ENCODE data around the gene LETM1.

Gene LETM1

GRCh38 chr4:1856071-1856942 is at the start of gene LETM1:
LETM1 (minus strand) TSS chr4:1856156; CDS start chr4:1855950, 206 bp downstream.
- DNase-seq (ENCODE audit: low spot score) = peak; percentile 87

GRCh38 chr4:1904042-1904441 is 48.1 kb upstream of the LETM1 start:
- no peak for DNase-seq (ENCODE audit: low spot score)

- DNase-seq (ENCODE audit: low spot score) = no peak
Observed at GRCh38 chr4:1903035-1903434, 47.1 kb upstream of the LETM1 start.

- no peak for DNase-seq (ENCODE audit: low spot score)
Observed at GRCh38 chr4:1902243-1902642, 46.3 kb upstream of the LETM1 start.

GRCh38 chr4:1901127-1901526 is 45.2 kb upstream of the LETM1 start:
- no peak for DNase-seq (ENCODE audit: low spot score)

GRCh38 chr4:1900624-1901023 is 44.7 kb upstream of the LETM1 start:
- DNase-seq (ENCODE audit: low spot score) = no peak

GRCh38 chr4:1900087-1900433 is 44.1 kb upstream of the LETM1 start:
- DNase-seq (ENCODE audit: low spot score) = no peak

GRCh38 chr4:1899149-1900086 is 43.5 kb upstream of the LETM1 start:
- DNase-seq (ENCODE audit: low spot score) = peak; percentile 82

- DNase-seq (ENCODE audit: low spot score) = no peak
Observed at GRCh38 chr4:1898681-1899080, 42.7 kb upstream of the LETM1 start.

GRCh38 chr4:1898007-1898406 is 42.1 kb upstream of the LETM1 start:
- no peak for DNase-seq (ENCODE audit: low spot score)

GRCh38 chr4:1896658-1896991 is 40.7 kb upstream of the LETM1 start:
- DNase-seq (ENCODE audit: low spot score) = no peak

- DNase-seq (ENCODE audit: low spot score) = no peak
Observed at GRCh38 chr4:1895971-1896657, 40.2 kb upstream of the LETM1 start.

- DNase-seq (ENCODE audit: low spot score) = no peak
Observed at GRCh38 chr4:1890979-1891570, 35.1 kb upstream of the LETM1 start.

- no peak for DNase-seq (ENCODE audit: low spot score)
Observed at GRCh38 chr4:1887052-1887451, 31.1 kb upstream of the LETM1 start.

GRCh38 chr4:1885414-1885813 is 29.5 kb upstream of the LETM1 start:
- DNase-seq (ENCODE audit: low spot score) = no peak

- peak; percentile 10 for DNase-seq (ENCODE audit: low spot score)
Observed at GRCh38 chr4:1883583-1883982, 27.6 kb upstream of the LETM1 start.

- peak; percentile 51 for DNase-seq (ENCODE audit: low spot score)
Observed at GRCh38 chr4:1882850-1883271, 26.9 kb upstream of the LETM1 start.

- DNase-seq (ENCODE audit: low spot score) = peak; percentile 3
Observed at GRCh38 chr4:1880332-1880731, 24.4 kb upstream of the LETM1 start.

GRCh38 chr4:1879485-1879884 is 23.5 kb upstream of the LETM1 start:
- no peak for DNase-seq (ENCODE audit: low spot score)

- DNase-seq (ENCODE audit: low spot score) = no peak
Observed at GRCh38 chr4:1874201-1874600, 18.2 kb upstream of the LETM1 start.

GRCh38 chr4:1873776-1874175 is 17.8 kb upstream of the LETM1 start:
- no peak for DNase-seq (ENCODE audit: low spot score)

- DNase-seq (ENCODE audit: low spot score) = no peak
Observed at GRCh38 chr4:1873291-1873690, 17.3 kb upstream of the LETM1 start.

Data from hematopoietic multipotent progenitor cell treated with erythropoietin and hydrocortisone succinate and interleukin-3 and kit ligand, for 17 days (in vitro differentiated cells).